Body of pancreas (tissue), 4 donors: Measurements from ENCODE around the gene ANTXR2.

Experiments used
- CTCF ChIP-seq, 7 experiments: fragments of 450-650 bp in 4 of 7; fragments of 200-600 bp in 3 of 7; sonication (generic) in 3 of 7; IDR thresholded peaks; one replicate each; pipeline ENCODE4 v1.5.1; 2016 to 2019; ENCODE audit warnings: antibody characterized with exemption in 7 of 7
- POLR2A ChIP-seq, 3 donors: fragments of 450-650 bp; IDR thresholded peaks; one replicate each; pipeline ENCODE4 v1.6.1; 2016; ENCODE audit warnings: antibody characterized with exemption in 3 of 3, mild to moderate bottlenecking in 2 of 3

- TF ChIP-seq POLR2A (IDR thresholded peaks at IDR 0.05) (no peak), CTCF (IDR thresholded peaks at IDR 0.05) (no peak)
Observed at GRCh38 chr4:80033581-80033980, 39.4 kb downstream of the ANTXR2 start.
